GM19455 (cell line): ENCODE results near the gene XNDC1N.
"Not testable (repeated sequence)": the region's sequence is repeated elsewhere in the genome, so short reads cannot be mapped to it uniquely, and the experiment has no call there.

Experiments
- ATAC-seq: cut with Tn5 transposase; IDR thresholded peaks from one replicate; pipeline ENCODE4 v1.9.1; 2021; ENCODE audit not compliant: unreplicated experiment

The XNDC1N gene

GRCh38 chr11:71933141-71933933 lies 4.9 kb upstream of the XNDC1N start:
- ATAC-seq, result no peak

- no peak for ATAC-seq
Measured at GRCh38 chr11:71931245-71931602, 2.8 kb upstream of the XNDC1N start.

- ATAC-seq, result no peak
Measured at GRCh38 chr11:71930556-71931244, 2.3 kb upstream of the XNDC1N start.

DNA sequence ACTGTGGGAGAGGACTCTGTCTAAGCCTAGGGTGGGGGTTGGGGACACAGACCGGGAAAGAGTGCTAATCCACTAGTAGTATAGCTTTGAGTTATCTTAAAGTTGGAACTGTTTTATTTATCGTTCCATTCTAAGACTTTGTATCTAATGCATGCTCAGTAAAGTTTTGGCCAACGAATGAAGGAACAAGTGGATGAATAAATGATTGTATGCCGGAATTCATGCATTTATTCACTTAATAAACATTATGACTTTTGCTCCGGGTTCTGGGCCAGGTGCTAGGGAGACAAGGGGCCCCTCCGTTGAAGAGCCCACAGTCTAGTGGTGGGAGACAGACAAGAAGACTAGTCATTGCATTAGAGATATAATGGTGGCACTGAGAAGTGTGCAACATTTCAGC lies 1.1 kb upstream of the XNDC1N start:
- ATAC-seq, result no peak

GRCh38 chr11:71928737-71929443 lies 496 bp upstream of the XNDC1N start, which contains the start of gene RNF121:
RNF121 (plus strand) TSS chr11:71929046; CDS start chr11:71929062, 16 bp downstream.
- ATAC-seq, result peak; percentile 72

- ATAC-seq, result no peak
Measured at GRCh38 chr11:71917646-71918140, 10.7 kb downstream of the XNDC1N start.

DNA sequence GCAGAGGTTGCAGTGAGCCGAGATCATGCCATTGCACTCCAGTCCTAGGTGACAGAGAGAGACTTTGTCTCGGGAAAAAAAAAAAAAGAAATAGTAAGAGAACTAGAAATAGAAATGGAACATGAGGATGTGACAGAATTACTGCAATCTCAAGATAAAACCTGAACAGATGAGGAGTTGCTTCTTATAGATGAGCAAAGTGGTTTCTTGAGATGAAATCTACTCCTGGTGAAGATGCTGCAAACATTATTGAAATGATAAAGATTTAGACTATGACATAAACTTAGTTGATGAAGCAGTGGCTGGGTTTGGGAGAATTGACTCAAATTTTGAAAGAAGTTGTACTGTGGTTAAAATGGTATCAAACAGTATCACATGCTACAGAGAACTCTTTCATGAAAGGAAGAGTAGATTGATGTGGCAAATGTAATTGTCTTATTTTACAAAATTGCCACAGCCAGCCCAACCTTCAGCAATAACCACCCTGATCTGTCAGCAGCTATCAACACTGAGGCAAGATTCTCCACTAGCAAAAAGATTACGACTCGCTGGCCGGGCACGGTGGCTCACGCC lies 13.7 kb downstream of the XNDC1N start:
- ATAC-seq, result no peak

DNA sequence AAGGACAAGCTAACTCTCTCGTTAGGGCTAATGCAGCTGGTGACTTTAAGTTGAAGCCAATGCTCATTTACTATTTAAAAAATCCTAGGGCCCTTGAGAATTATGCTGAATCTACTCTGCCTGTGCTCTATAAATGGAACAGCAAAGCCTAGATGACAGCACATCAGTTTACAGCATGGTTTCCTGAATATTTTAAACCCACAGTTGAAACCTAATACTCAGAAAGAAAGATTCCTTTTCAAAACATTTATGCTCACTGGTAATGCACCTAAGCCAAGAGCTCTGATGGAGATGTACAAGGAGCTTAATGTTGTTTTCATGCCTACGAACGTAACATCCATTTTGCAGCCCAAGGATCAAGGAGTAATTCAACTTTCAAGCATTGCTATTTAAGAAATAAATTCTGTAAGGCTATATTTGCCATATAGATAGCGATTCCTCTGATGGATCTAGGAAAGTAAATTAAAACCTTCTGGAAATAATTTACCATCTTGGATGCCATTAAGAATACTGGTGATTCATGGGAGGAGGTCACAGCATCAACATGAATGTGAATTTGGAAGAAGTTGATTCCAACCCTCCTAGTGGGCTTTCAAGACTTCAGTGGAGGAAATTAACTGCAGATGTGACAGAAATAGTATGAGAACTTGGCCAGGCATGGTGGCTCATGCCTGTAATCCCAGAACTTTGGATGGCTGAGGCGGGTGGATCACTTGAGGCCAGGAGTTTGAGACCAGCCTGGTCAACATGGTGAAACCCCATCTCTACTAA lies 14.5 kb downstream of the XNDC1N start:
- ATAC-seq, result no peak

- ATAC-seq, result not testable (repeated sequence)
Measured at GRCh38 chr11:71911986-71912340, 16.4 kb downstream of the XNDC1N start.

DNA sequence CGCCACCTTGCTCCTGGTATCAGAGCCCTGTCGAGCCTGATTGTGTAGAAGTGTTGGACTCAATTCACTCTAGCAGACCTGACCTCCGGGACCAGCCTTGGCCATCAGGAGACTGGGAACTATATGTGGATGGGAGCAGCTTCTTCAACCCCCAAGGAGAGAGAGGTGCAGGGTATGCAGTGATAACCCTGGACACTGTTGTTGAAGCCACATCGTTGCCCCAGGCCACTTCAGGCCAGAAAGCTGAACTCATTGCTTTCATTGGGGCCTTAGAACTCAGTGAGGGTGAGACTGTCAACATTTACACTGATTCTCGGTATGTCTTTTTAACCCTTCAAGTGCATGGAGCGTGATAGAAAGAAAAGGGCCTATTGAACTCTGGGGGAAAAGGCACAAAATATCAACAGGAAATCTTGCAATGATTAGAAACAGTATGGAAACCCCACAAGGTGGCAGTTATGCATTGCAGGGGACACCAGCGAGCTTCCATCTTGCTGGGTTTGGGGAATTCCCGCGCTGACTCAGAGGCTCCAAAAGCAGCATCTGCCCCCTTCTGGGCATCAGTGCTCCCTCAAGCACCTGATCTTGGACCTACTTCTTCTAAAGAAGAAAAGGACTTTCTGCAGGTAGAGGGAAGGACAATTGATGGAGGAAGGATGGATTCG lies 16.9 kb downstream of the XNDC1N start:
- not testable (repeated sequence) for ATAC-seq

- not testable (repeated sequence) for ATAC-seq
Measured at GRCh38 chr11:71910775-71911174, 17.6 kb downstream of the XNDC1N start.

DNA sequence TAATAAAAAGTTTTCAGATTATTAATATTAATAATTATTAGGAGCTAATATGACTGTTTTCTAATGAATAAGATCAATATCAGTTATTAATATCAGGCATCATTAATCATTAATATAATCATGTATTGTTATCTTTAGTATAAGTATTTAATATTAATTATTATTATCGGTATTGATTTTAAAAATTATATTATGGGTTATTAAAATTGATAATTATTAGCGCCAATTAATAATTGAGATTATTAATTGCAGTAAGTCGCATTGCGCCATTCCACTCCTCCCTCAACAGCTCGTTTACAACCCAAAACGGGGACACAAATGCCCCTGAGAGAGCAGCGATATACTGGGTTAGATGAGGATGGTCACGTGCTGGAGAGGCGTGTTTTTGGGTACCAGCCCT lies 20.2 kb downstream of the XNDC1N start:
- ATAC-seq, result no peak

- ATAC-seq, result not testable (repeated sequence)
Measured at GRCh38 chr11:71901137-71901536, 27.3 kb downstream of the XNDC1N start.

- ATAC-seq, result no peak
Measured at GRCh38 chr11:71895961-71896360, 32.4 kb downstream of the XNDC1N start.

DNA sequence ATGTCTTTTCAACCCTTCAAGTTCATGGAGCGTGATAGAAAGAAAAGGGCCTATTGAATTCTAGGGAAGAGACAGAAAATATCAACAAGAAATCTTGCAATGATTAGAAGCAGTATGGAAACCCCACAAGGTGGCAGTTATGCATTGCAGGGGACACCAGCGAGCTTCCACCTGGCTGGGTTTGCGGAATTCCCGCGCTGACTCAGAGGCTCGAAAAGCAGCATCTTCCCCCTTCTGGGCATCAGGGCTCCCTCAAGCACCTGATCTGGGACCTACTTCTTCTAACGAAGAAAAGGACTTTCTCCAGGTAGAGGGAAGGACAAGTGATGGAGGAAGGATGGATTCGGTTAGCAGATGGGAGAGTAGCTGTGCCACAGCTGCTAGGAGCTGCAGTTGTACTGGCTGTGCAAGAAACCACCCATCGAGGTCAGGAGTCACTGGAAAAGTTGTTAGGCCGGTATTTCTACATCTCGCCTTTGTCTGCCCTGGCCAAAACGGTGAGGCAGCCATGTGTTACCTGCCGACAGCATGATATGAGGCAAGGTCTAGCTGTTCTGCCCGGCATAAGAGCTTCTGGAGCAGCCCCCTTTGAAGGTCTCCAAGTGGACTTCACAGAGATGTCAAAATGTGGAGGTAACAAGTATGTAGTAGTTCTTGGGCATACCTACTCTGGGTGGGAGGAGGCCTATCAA lies 39.1 kb downstream of the XNDC1N start:
- not testable (repeated sequence) for ATAC-seq

DNA sequence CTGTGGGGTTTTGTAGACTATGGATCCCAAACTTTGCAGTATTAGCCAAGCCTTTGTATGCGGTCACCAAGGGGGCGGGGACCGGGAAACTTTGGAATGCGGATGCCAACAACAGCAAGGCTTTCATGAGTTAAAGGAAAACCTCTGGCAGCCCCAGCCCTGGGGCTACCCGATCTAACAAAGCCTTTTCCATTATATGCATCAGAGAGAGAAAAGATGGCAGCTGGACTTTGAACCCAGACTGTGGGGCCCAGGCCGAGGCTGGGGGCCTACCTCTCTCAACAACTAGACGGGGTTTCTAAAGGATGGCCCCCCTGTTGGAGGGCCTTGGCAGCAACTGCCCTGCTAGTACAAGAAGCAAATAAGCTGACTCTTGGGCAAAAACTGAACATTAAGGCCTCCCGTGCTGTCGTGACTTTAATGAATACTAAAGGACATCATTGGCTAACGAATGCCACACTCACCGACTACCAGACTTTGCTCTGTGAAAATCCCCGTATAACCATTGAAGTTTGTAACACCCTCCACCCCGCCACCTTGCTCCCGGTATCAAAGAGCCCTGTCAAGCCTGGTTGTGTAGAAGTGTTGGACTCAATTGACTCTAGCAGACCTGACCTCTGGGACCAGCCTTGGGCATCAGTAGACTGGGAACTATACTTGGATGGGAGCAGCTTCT lies 39.9 kb downstream of the XNDC1N start:
- not testable (repeated sequence) for ATAC-seq

GRCh38 chr11:71885806-71886205 lies 42.6 kb downstream of the XNDC1N start:
- not testable (repeated sequence) for ATAC-seq
